Measurements from ENCODE around the gene STX3.
"Not testable (repeated sequence)": the region's sequence is repeated elsewhere in the genome, so short reads cannot be mapped to it uniquely, and the experiment has no call there.

Gene STX3

GRCh38 chr11:59779487-59779886, 24.3 kb downstream of the STX3 start:
- H3K4me3 ChIP-seq (replicated peaks; ENCODE audit: low read depth, low read length), result no peak overlapping the region
- TF ChIP-seq CTCF (IDR thresholded peaks at IDR 0.05; ENCODE audit: low read depth, low read length, missing control alignments), result no peak
- DNase-seq (ENCODE audit: extremely low read depth, low read depth), result no peak

DNA sequence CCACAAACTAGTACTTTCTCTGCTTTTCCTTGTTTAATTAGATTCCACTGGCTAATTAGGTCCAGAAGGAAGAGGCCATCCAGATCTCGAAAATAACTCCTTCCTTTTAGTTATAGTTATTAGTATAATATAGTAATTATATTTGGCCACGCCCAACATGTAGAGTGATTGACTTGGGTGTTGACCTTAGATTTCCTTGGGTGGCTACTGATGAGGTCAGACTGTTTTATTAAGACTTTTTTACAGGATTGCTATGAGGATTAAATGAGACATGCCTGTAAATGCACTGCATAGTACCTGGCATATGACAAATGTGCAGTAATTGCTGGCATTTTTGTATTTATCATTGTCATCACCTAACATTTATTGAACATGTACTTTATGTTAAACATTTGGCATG, 26.9 kb downstream of the STX3 start:
- no peak overlapping the region for H3K4me3 ChIP-seq (replicated peaks; ENCODE audit: low read depth, low read length)
- no peak for TF ChIP-seq CTCF (IDR thresholded peaks at IDR 0.05; ENCODE audit: low read depth, low read length, missing control alignments)
- no peak for DNase-seq (ENCODE audit: extremely low read depth, low read depth)

DNA sequence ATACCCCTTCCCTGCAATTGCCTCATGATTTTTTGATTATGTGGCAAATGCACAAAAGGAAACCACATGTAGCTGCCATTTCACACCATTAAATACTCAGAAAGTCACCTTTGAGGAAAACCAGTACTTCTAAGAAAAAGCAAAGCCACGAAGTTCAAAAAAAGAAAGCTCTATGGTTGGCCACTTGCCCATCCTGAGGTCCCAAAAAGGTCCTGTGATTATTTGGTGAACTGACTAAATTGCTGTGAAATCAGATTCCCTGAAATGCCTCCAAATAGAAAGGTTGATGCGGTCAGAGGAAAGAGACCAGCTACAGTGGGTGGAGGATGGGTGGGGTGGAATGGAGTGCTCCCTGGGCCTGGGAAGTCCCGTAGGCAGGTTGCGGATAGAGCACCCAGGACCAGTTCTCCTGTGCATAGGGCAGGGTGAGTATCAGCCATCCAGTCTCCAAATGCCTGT, 28.5 kb downstream of the STX3 start:
- DNase-seq (ENCODE audit: extremely low read depth, low read depth), result no peak
- no peak overlapping the region for H3K4me3 ChIP-seq (replicated peaks; ENCODE audit: low read depth, low read length)
- TF ChIP-seq CTCF (IDR thresholded peaks at IDR 0.05; ENCODE audit: low read depth, low read length, missing control alignments), result no peak

DNA sequence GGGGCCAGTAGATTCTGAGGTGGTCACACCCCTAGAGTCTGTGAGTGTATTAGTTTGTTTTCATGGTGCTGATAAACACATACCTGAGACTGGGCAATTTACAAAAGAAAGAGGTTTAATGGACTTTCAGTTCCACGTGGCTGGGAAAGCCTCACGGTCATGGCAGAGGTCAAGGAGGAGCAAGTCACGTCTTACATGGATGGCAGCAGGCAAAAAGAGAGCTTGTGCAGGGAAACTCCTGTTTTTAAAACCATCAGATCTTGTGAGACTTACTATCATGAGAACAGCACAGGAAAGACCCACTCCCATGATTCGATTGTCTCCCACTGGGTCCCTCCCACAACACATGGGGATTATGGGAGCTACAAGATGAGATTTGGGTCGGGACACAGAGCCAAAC, 29.3 kb downstream of the STX3 start:
- not testable (repeated sequence) for DNase-seq (ENCODE audit: extremely low read depth, low read depth); H3K4me3 ChIP-seq (replicated peaks; ENCODE audit: low read depth, low read length)

DNA sequence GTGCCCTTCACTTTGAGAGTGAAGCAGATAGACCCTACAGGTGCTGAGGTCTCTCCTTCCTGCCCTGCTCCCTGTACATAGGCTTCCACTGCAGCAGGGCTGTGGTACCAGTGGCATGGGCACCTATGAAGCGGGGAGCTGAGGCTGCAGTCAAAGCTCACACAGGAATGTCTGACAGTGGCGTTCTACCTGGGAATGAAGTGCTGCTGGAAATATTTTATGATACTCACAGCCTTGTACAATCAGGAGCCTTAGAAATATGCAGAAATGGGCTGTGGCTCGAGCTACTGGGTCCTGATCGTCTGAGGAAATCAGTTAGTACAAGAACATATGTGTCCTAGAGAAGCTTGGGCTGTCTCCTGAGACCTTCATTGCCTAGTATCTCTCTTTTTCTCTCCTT, 30.6 kb downstream of the STX3 start:
- H3K4me3 ChIP-seq (replicated peaks; ENCODE audit: low read depth, low read length), result no peak overlapping the region
- no peak for DNase-seq (ENCODE audit: extremely low read depth, low read depth)
- TF ChIP-seq CTCF (IDR thresholded peaks at IDR 0.05; ENCODE audit: low read depth, low read length, missing control alignments), result no peak

DNA sequence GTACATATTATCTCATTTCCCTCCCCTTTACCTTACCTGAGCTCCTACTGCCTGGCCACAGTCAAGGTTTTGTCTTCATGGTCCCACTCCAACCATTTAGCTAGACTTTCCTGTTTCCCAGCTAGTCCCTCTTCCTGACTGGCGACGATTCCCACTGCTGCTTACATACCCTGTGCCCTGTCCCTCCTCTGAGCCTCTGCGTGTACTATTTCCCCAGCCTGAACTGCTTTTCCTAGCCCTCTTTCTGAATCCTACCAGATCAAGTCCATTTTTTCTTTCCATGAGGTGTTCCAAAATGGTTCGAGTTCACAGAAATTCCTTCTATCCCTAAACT, 32.0 kb downstream of the STX3 start:
- no peak overlapping the region for H3K4me3 ChIP-seq (replicated peaks; ENCODE audit: low read depth, low read length)
- DNase-seq (ENCODE audit: extremely low read depth, low read depth), result no peak
- TF ChIP-seq CTCF (IDR thresholded peaks at IDR 0.05; ENCODE audit: low read depth, low read length, missing control alignments), result no peak

GRCh38 chr11:59787816-59788215, 32.6 kb downstream of the STX3 start:
- no peak for TF ChIP-seq CTCF (IDR thresholded peaks at IDR 0.05; ENCODE audit: low read depth, low read length, missing control alignments)
- no peak for DNase-seq (ENCODE audit: extremely low read depth, low read depth)
- no peak overlapping the region for H3K4me3 ChIP-seq (replicated peaks; ENCODE audit: low read depth, low read length)

Measured in HFF-Myc (cell line).